Measurements from ENCODE around the gene CCDC88B.
A peak's percentile ranks its signal among the peaks of the same experiment; 100 is the strongest.
"Not testable (repeated sequence)": the region's sequence is repeated elsewhere in the genome, so short reads cannot be mapped to it uniquely, and the experiment has no call there.

The CCDC88B gene

DNA sequence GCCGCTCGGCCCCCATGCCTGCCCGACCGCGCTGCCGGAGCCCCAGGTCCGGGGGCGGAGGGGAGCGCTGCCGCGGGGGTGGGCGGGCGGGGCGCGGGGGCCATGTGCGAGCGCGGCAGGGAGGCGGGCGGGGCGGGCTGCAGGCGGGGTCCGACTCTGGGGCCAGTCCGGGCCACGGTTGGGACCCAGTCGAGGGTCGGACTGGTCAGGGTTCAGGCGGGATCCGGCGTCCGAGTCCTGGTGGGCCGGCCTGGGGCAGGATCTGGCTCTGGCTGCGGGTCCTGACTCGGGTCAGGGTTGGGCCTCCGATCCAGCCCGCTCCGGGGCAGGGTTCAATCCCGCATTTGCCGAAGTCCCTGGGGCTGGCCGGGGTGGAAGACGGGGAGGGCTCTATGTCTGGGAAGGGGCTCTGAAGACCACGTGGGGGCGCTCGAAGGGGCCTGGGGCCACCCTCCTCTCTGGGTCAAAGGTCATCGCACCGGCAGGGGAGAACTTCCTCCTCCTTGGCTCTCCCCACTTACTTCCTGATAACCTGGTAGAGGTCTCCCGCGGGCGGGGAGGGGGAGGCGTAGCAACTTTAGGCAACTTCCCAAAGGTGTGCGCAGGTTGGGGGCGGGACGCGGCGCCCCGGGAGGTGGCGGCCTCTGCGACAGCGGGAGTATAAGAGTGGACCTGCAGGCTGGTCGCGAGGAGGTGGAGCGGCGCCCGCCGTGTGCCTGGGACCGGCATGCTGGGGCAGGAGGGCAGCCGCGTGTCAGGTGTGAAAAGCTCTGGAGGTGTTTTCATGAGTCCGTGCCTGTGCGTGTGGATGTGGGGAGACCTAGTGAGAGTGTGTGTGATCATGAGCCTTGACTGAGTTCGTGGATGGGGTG lies 34.1 kb upstream of the CCDC88B start:
- Histone ChIP-seq H3K27ac (ENCODE audit: insufficient read depth, low read length, poor library complexity, severe bottlenecking) (peak overlapping the region; percentile 67), H3K4me3 (ENCODE audit: insufficient read depth, low read depth, low read length, poor library complexity, severe bottlenecking) (peak overlapping the region; percentile 65), H3K4me1 (ENCODE audit: control insufficient read depth, insufficient read depth, low read length, poor library complexity, severe bottlenecking) (peaks cover 25% of the 10 kb centered on the region), H3K36me3 (ENCODE audit: control insufficient read depth, insufficient read depth, low read length) (no peaks in the 10 kb centered on the region), H3K9me3 (ENCODE audit: control insufficient read depth, low read length) (no peaks in the 10 kb centered on the region), H3K27me3 (replicated peaks; ENCODE audit: control insufficient read depth, insufficient read depth, low read length, poor library complexity, severe bottlenecking) (peaks cover 10% of the 10 kb centered on the region)
- peak; percentile 50 to 67 (median 61) for DNase-seq

- Histone ChIP-seq H3K9me3 (ENCODE audit: control insufficient read depth, low read length) (no peaks in the 10 kb centered on the region), H3K4me1 (ENCODE audit: control insufficient read depth, insufficient read depth, low read length, poor library complexity, severe bottlenecking) (peaks cover 21% of the 10 kb centered on the region), H3K36me3 (ENCODE audit: control insufficient read depth, insufficient read depth, low read length) (no peaks in the 10 kb centered on the region), H3K27ac (ENCODE audit: insufficient read depth, low read length, poor library complexity, severe bottlenecking) (peak overlapping the region; percentile 67), H3K4me3 (ENCODE audit: insufficient read depth, low read depth, low read length, poor library complexity, severe bottlenecking) (peak overlapping the region; percentile 65), H3K27me3 (replicated peaks; ENCODE audit: control insufficient read depth, insufficient read depth, low read length, poor library complexity, severe bottlenecking) (peaks cover 4% of the 10 kb centered on the region)
- no peak for DNase-seq
Measured at GRCh38 chr11:64306563-64306875, 33.5 kb upstream of the CCDC88B start.

GRCh38 chr11:64306876-64307622 lies 33.0 kb upstream of the CCDC88B start:
- no peaks in the 10 kb centered on the region for H3K27me3 ChIP-seq (replicated peaks; ENCODE audit: control insufficient read depth, insufficient read depth, low read length, poor library complexity, severe bottlenecking)
- no peaks in the 10 kb centered on the region for H3K9me3 ChIP-seq (ENCODE audit: control insufficient read depth, low read length)
- H3K4me3 ChIP-seq (ENCODE audit: insufficient read depth, low read depth, low read length, poor library complexity, severe bottlenecking), result no peak overlapping the region
- peaks cover 19% of the 10 kb centered on the region for H3K4me1 ChIP-seq (ENCODE audit: control insufficient read depth, insufficient read depth, low read length, poor library complexity, severe bottlenecking)
- H3K36me3 ChIP-seq (ENCODE audit: control insufficient read depth, insufficient read depth, low read length), result no peaks in the 10 kb centered on the region
- H3K27ac ChIP-seq (ENCODE audit: insufficient read depth, low read length, poor library complexity, severe bottlenecking), result peak overlapping the region; percentile 67
- no peak for DNase-seq

GRCh38 chr11:64307795-64308194 lies 32.2 kb upstream of the CCDC88B start:
- DNase-seq; H3K27me3 ChIP-seq (replicated peaks; ENCODE audit: control insufficient read depth, insufficient read depth, low read length, poor library complexity, severe bottlenecking); H3K36me3 ChIP-seq (ENCODE audit: control insufficient read depth, insufficient read depth, low read length); H3K4me3 ChIP-seq (ENCODE audit: insufficient read depth, low read depth, low read length, poor library complexity, severe bottlenecking); H3K9me3 ChIP-seq (ENCODE audit: control insufficient read depth, low read length); H3K27ac ChIP-seq (ENCODE audit: insufficient read depth, low read length, poor library complexity, severe bottlenecking): not testable (repeated sequence)
- H3K4me1 ChIP-seq (ENCODE audit: control insufficient read depth, insufficient read depth, low read length, poor library complexity, severe bottlenecking), result peaks cover 19% of the 10 kb centered on the region

- no peak for DNase-seq
- Histone ChIP-seq H3K4me1 (ENCODE audit: control insufficient read depth, insufficient read depth, low read length, poor library complexity, severe bottlenecking) (peaks cover 7% of the 10 kb centered on the region), H3K36me3 (ENCODE audit: control insufficient read depth, insufficient read depth, low read length) (peaks cover 13% of the 10 kb centered on the region), H3K27me3 (replicated peaks; ENCODE audit: control insufficient read depth, insufficient read depth, low read length, poor library complexity, severe bottlenecking) (no peaks in the 10 kb centered on the region), H3K9me3 (ENCODE audit: control insufficient read depth, low read length) (no peaks in the 10 kb centered on the region), H3K27ac (ENCODE audit: insufficient read depth, low read length, poor library complexity, severe bottlenecking) (no peak overlapping the region), H3K4me3 (ENCODE audit: insufficient read depth, low read depth, low read length, poor library complexity, severe bottlenecking) (no peak overlapping the region)
Measured at GRCh38 chr11:64312947-64313346, 27.1 kb upstream of the CCDC88B start.

GRCh38 chr11:64313491-64314145 lies 26.4 kb upstream of the CCDC88B start:
- Histone ChIP-seq H3K27me3 (replicated peaks; ENCODE audit: control insufficient read depth, insufficient read depth, low read length, poor library complexity, severe bottlenecking) (no peaks in the 10 kb centered on the region), H3K4me3 (ENCODE audit: insufficient read depth, low read depth, low read length, poor library complexity, severe bottlenecking) (no peak overlapping the region), H3K36me3 (ENCODE audit: control insufficient read depth, insufficient read depth, low read length) (peaks cover 13% of the 10 kb centered on the region), H3K9me3 (ENCODE audit: control insufficient read depth, low read length) (no peaks in the 10 kb centered on the region), H3K4me1 (ENCODE audit: control insufficient read depth, insufficient read depth, low read length, poor library complexity, severe bottlenecking) (peaks cover 7% of the 10 kb centered on the region), H3K27ac (ENCODE audit: insufficient read depth, low read length, poor library complexity, severe bottlenecking) (no peak overlapping the region)
- DNase-seq, result no peak

- Histone ChIP-seq H3K27me3 (replicated peaks; ENCODE audit: control insufficient read depth, insufficient read depth, low read length, poor library complexity, severe bottlenecking) (no peaks in the 10 kb centered on the region), H3K4me3 (ENCODE audit: insufficient read depth, low read depth, low read length, poor library complexity, severe bottlenecking) (no peak overlapping the region), H3K9me3 (ENCODE audit: control insufficient read depth, low read length) (no peaks in the 10 kb centered on the region), H3K27ac (ENCODE audit: insufficient read depth, low read length, poor library complexity, severe bottlenecking) (no peak overlapping the region), H3K36me3 (ENCODE audit: control insufficient read depth, insufficient read depth, low read length) (peaks cover 13% of the 10 kb centered on the region), H3K4me1 (ENCODE audit: control insufficient read depth, insufficient read depth, low read length, poor library complexity, severe bottlenecking) (peaks cover 12% of the 10 kb centered on the region)
- DNase-seq, result no peak
Measured at GRCh38 chr11:64314146-64314804, 25.7 kb upstream of the CCDC88B start.

GRCh38 chr11:64314805-64315561 lies 25.0 kb upstream of the CCDC88B start:
- no peaks in the 10 kb centered on the region for H3K27me3 ChIP-seq (replicated peaks; ENCODE audit: control insufficient read depth, insufficient read depth, low read length, poor library complexity, severe bottlenecking)
- DNase-seq, result no peak
- H3K27ac ChIP-seq (ENCODE audit: insufficient read depth, low read length, poor library complexity, severe bottlenecking), result no peak overlapping the region
- no peak overlapping the region for H3K4me3 ChIP-seq (ENCODE audit: insufficient read depth, low read depth, low read length, poor library complexity, severe bottlenecking)
- peaks cover 13% of the 10 kb centered on the region for H3K36me3 ChIP-seq (ENCODE audit: control insufficient read depth, insufficient read depth, low read length)
- peaks cover 14% of the 10 kb centered on the region for H3K4me1 ChIP-seq (ENCODE audit: control insufficient read depth, insufficient read depth, low read length, poor library complexity, severe bottlenecking)
- H3K9me3 ChIP-seq (ENCODE audit: control insufficient read depth, low read length), result no peaks in the 10 kb centered on the region
